GM21423 (cell line): ENCODE results near the gene ZNF765.
"Not testable (repeated sequence)": the region's sequence is repeated elsewhere in the genome, so short reads cannot be mapped to it uniquely, and the experiment has no call there.

Experiments used
- ATAC-seq: cut with Tn5 transposase; IDR thresholded peaks from one replicate; pipeline ENCODE4 v1.9.1; 2021; ENCODE audit warnings: mild to moderate bottlenecking, moderate library complexity; ENCODE audit not compliant: unreplicated experiment

Gene ZNF765

GRCh38 chr19:53475470-53475869 lies 80.5 kb downstream of the ZNF765 start:
- not testable (repeated sequence) for ATAC-seq
